ENCODE data around the gene KMO. TPM values are rescaled to one million over a fixed set of nuclear protein-coding genes. Genes with fewer than 3 reads are reported as not detected.

The KMO gene
- total and polyA plus RNA-seq, 2 experiments from 2014 or later, result 0.05 TPM; not detected in 1

- Histone ChIP-seq H3K27ac (ENCODE audit: low read depth) (no peak overlapping the region), H3K4me3 (no peak overlapping the region), H3K36me3 (ENCODE audit: insufficient read depth) (no peaks in the 10 kb centered on the region), H2AFZ (no peak overlapping the region), H3K79me2 (replicated peaks; ENCODE audit: insufficient read depth) (no peaks in the 10 kb centered on the region), H3F3A (replicated peaks; ENCODE audit: low read depth) (no peaks in the 10 kb centered on the region), H3K4me2 (no peak overlapping the region), H3K27me3 (ENCODE audit: insufficient read depth) (no peaks in the 10 kb centered on the region), H3K4me1 (ENCODE audit: insufficient read depth) (no peaks in the 10 kb centered on the region), H3K9me2 (ENCODE audit: insufficient read depth) (no peaks in the 10 kb centered on the region), H4K20me1 (replicated peaks; ENCODE audit: insufficient read depth) (no peaks in the 10 kb centered on the region)
- no peaks in the 10 kb centered on the region for H3K36me3 Mint-ChIP-seq (ENCODE audit: low read depth)
- DNase-seq (ENCODE audit: low spot score) (no peak), ATAC-seq (no peak)
- TF ChIP-seq ZNF114 (CRISPR knock-in tag; IDR thresholded peaks at IDR 0.05) (no peak), ETS1 (IDR thresholded peaks at IDR 0.05) (no peak), EZH2phosphoT487 (IDR thresholded peaks at IDR 0.05; ENCODE audit: unreplicated experiment) (no peak), EZH2 (IDR thresholded peaks at IDR 0.05; ENCODE audit: low read depth, unreplicated experiment) (no peak), NANOG (IDR thresholded peaks at IDR 0.05; ENCODE audit: borderline replicate concordance) (no peak), ZNF462 (CRISPR knock-in tag; IDR thresholded peaks at IDR 0.05) (no peak), REST (IDR thresholded peaks at IDR 0.05; ENCODE audit: unreplicated experiment) (no peak), STAT1 (IDR thresholded peaks at IDR 0.05; ENCODE audit: unreplicated experiment) (no peak), ZNF331 (CRISPR knock-in tag; IDR thresholded peaks at IDR 0.05; ENCODE audit: low read depth) (no peak), CTCF (conservative IDR thresholded peaks at IDR 0.05; ENCODE audit: low read depth in 2 of 2) (no peak), CREB1 (CRISPR knock-in tag; IDR thresholded peaks at IDR 0.05; ENCODE audit: low read depth) (no peak), POLR2AphosphoS5 (IDR thresholded peaks at IDR 0.05; ENCODE audit: low read depth) (no peak), JUNB (IDR thresholded peaks at IDR 0.05; ENCODE audit: unreplicated experiment) (no peak)
- no peak overlapping the region for H3K4me3 Mint-ChIP-seq
- peaks cover 5% of the 10 kb centered on the region; the same call in 2 of the 3 replicates for H3K4me1 Mint-ChIP-seq
- H3K27ac Mint-ChIP-seq, result no peak overlapping the region
- no peaks in the 10 kb centered on the region for H3K9me3 Mint-ChIP-seq
- no peaks in the 10 kb centered on the region for H3K27me3 Mint-ChIP-seq (ENCODE audit: insufficient read depth, low read depth, poor library complexity)
Measured at GRCh38 chr1:241591317-241591716, 59.1 kb downstream of the KMO start.

All from GM23338 (cell line).